ENCODE results near the gene MEGF8. TPM values are rescaled to one million over a fixed set of nuclear protein-coding genes. Genes with fewer than 3 reads are reported as not detected.

MEGF8 gene
- total and polyA plus RNA-seq, 8 donors, result 7.3 to 15.9 (median 9.0) TPM

GRCh38 chr19:42288881-42289555, 36.4 kb upstream of the MEGF8 start:
- no peak for DNase-seq
- H3K4me1 ChIP-seq, result peaks cover 0 to 13% (median 10%) of the 10 kb centered on the region in 3 donors
- no peak overlapping the region for H3K4me3 ChIP-seq
- no peak for FAIRE-seq
- no peaks in the 10 kb centered on the region for H3K27me3 ChIP-seq
- H3K9me3 ChIP-seq, result no peaks in the 10 kb centered on the region
- 91 to 93% methylated on average over 22 of the region's 22 CpGs for WGBS, 2 donors
- no peak for ATAC-seq
- no peak for TF ChIP-seq CTCF (IDR thresholded peaks at IDR 0.05)
- H3K36me3 ChIP-seq, result peaks cover 5 to 54% (median 41%) of the 10 kb centered on the region in 3 donors
- intact Hi-C loops (cut with DNase I), result no loop called here
- no peak overlapping the region for H3K27ac ChIP-seq

GRCh38 chr19:42289556-42290041, 35.8 kb upstream of the MEGF8 start:
- TF ChIP-seq CTCF (IDR thresholded peaks at IDR 0.05), result no peak
- WGBS, 2 donors, result 91 to 93% methylated on average over 8 of the region's 8 CpGs
- Histone ChIP-seq H3K4me1 (peaks cover 0 to 13% (median 10%) of the 10 kb centered on the region in 3 donors), H3K27me3 (no peaks in the 10 kb centered on the region), H3K4me3 (no peak overlapping the region), H3K9me3 (no peaks in the 10 kb centered on the region), H3K27ac (no peak overlapping the region), H3K36me3 (peaks cover 5 to 54% (median 41%) of the 10 kb centered on the region in 3 donors)
- ATAC-seq (no peak), FAIRE-seq (no peak), DNase-seq (no peak)
- intact Hi-C loops (cut with DNase I), result loop anchor here in 1 of 3 donors (10.0 kb wide), 2 partner anchors 45 to 155 kb away; partner anchors contain the start of genes GSK3A and POU2F2

- Histone ChIP-seq H3K27ac (no peak overlapping the region), H3K36me3 (peaks cover 5 to 54% (median 41%) of the 10 kb centered on the region in 3 donors), H3K4me3 (no peak overlapping the region), H3K27me3 (no peaks in the 10 kb centered on the region), H3K9me3 (no peaks in the 10 kb centered on the region), H3K4me1 (peaks cover 0 to 9% (median 9%) of the 10 kb centered on the region in 3 donors)
- 90% methylated on average over 12 to 13 of the region's 13 CpGs for WGBS, 2 donors
- intact Hi-C loops (cut with DNase I), result loop anchor here in 1 of 3 donors (10.0 kb wide), 2 partner anchors 45 to 155 kb away; partner anchors contain the start of genes GSK3A and POU2F2
- FAIRE-seq (no peak), ATAC-seq (no peak), DNase-seq (no peak)
- TF ChIP-seq CTCF (IDR thresholded peaks at IDR 0.05), result no peak
These were observed 35.3 kb upstream of the MEGF8 start for GRCh38 chr19:42290136-42290522.

GRCh38 chr19:42290523-42291434, 34.7 kb upstream of the MEGF8 start:
- intact Hi-C loops (cut with DNase I), result loop anchor here in 1 of 3 donors (10.0 kb wide), 2 partner anchors 46 to 156 kb away; partner anchors contain the start of genes GSK3A and POU2F2
- WGBS, 2 donors, result 91% methylated on average over 29 to 31 of the region's 31 CpGs

More at GRCh38 chr19:42290523-42291434, 34.7 kb upstream of the MEGF8 start:
- DNase-seq, result peak in 3 of 6 donors; percentile 54 to 75 (median 62)
- Histone ChIP-seq H3K36me3 (peaks cover 5 to 54% (median 41%) of the 10 kb centered on the region in 3 donors), H3K27ac (no peak overlapping the region), H3K27me3 (no peaks in the 10 kb centered on the region), H3K9me3 (no peaks in the 10 kb centered on the region), H3K4me3 (no peak overlapping the region), H3K4me1 (peaks cover 0 to 3% (median 2%) of the 10 kb centered on the region in 3 donors)
- peak in 2 of 4 donors; percentile 7 to 8 for ATAC-seq
- TF ChIP-seq CTCF (IDR thresholded peaks at IDR 0.05), result peak in 1 of 4 donors; percentile 11
- FAIRE-seq, result no peak
